Keratinocyte (primary cell): ENCODE data around the gene DYNC1I1. TPM values are rescaled to one million over a fixed set of nuclear protein-coding genes. Genes with fewer than 3 reads are reported as not detected.

Experiments used
- DNase-seq: peaks from one replicate; pipeline ENCODE4 v3.0.0-alpha.2; 2011; ENCODE audit warnings: low read depth, missing footprints, low spot score
- FAIRE-seq: peaks from 2 replicates; lab custom pipeline; 2011; peaks lifted over from hg19 to GRCh38; lab: Jason Lieb, UNC
- H2AFZ ChIP-seq: 2 replicates; pipeline ENCODE4 v1.6.0; 2012; ENCODE audit warnings: low read length, control low read depth, inconsistent platforms; ENCODE audit not compliant: control insufficient read depth
- H3K27ac ChIP-seq: 2 replicates; pipeline ENCODE4 v1.5.1; 2011; ENCODE audit warnings: low read length; ENCODE audit not compliant: control insufficient read depth, insufficient read depth
- H3K27me3 ChIP-seq: 3 replicates; pipeline ENCODE4 v1.6.0; 2011; ENCODE audit warnings: low read length; ENCODE audit not compliant: control insufficient read depth, insufficient read depth; ENCODE audit errors: extremely low read depth
- H3K36me3 ChIP-seq, 2 experiments: 2 replicates in 1 of 2; 3 replicates in 1 of 2; pipeline ENCODE4 v1.5.1; 2011; ENCODE audit warnings: low read length in 2 of 2, mild to moderate bottlenecking in 1 of 2; ENCODE audit not compliant: control insufficient read depth in 2 of 2, insufficient read depth in 2 of 2; ENCODE audit errors: extremely low read depth in 1 of 2
- H3K4me1 ChIP-seq: 3 replicates; pipeline ENCODE4 v1.5.1; 2011; ENCODE audit warnings: low read length; ENCODE audit not compliant: control insufficient read depth, insufficient read depth; ENCODE audit errors: extremely low read depth
- H3K4me2 ChIP-seq: 3 replicates; pipeline ENCODE4 v1.6.0; 2011; ENCODE audit warnings: low read depth, low read length; ENCODE audit not compliant: control insufficient read depth, insufficient read depth; ENCODE audit errors: extremely low read depth
- H3K4me3 ChIP-seq, 3 experiments: fragments of 200-600 bp in 1 of 3; sonication (generic) in 1 of 3; 2 replicates in 2 of 3; 3 replicates in 1 of 3; pipeline ENCODE4 v1.5.1; 2011 to 2016; ENCODE audit warnings: low read length in 3 of 3, mild to moderate bottlenecking in 3 of 3, control low read depth in 2 of 3, inconsistent platforms in 1 of 3, low read depth in 1 of 3, mixed read lengths in 1 of 3, mixed run types in 1 of 3, moderate library complexity in 1 of 3; ENCODE audit not compliant: control insufficient read depth in 2 of 3, insufficient read depth in 2 of 3; ENCODE audit errors: extremely low read depth in 1 of 3
- H3K79me2 ChIP-seq: 2 replicates; pipeline ENCODE4 v1.6.0; 2012; ENCODE audit warnings: low read length; ENCODE audit not compliant: control insufficient read depth, insufficient read depth
- H3K9ac ChIP-seq: 3 replicates; pipeline ENCODE4 v1.6.0; 2011; ENCODE audit warnings: low read length; ENCODE audit not compliant: control insufficient read depth, insufficient read depth; ENCODE audit errors: extremely low read depth
- H3K9me1 ChIP-seq: 3 replicates; pipeline ENCODE4 v1.6.0; 2011; ENCODE audit warnings: low read length; ENCODE audit not compliant: control insufficient read depth, insufficient read depth; ENCODE audit errors: extremely low read depth
- H3K9me3 ChIP-seq: 2 replicates; pipeline ENCODE4 v1.5.1; 2012; ENCODE audit warnings: low read depth, low read length; ENCODE audit not compliant: control insufficient read depth
- H4K20me1 ChIP-seq: 3 replicates; pipeline ENCODE4 v1.6.0; 2011; ENCODE audit warnings: low read length; ENCODE audit not compliant: control insufficient read depth, insufficient read depth; ENCODE audit errors: extremely low read depth
- CTCF ChIP-seq, 3 experiments: IDR thresholded peaks in 1 of 3; conservative IDR thresholded peaks in 1 of 3; optimal IDR thresholded peaks in 1 of 3; 2 replicates in 2 of 3; 3 replicates in 1 of 3; pipeline versions ENCODE3 to v1.5.1; 2011; ENCODE audit warnings: low read length in 3 of 3, mild to moderate bottlenecking in 3 of 3, moderate library complexity in 2 of 3, control low read depth in 1 of 3, inconsistent platforms in 1 of 3; ENCODE audit not compliant: insufficient read depth in 2 of 3; ENCODE audit errors: extremely low read depth in 1 of 3
- EZH2 ChIP-seq: IDR thresholded peaks from one replicate; pipeline ENCODE4 v1.6.1; 2012; ENCODE audit warnings: inconsistent platforms, mild to moderate bottlenecking, low read length, moderate library complexity
- dilution Hi-C: fragments of 300-500 bp; cut with MboI; formaldehyde crosslinking; loops from one replicate; pipeline ENCODE4 v1.7.0; 2020; ENCODE audit warnings: low sequenced_read_pairs; ENCODE audit not compliant: extremely low pct_ligation_motif_present
- polyA plus RNA-seq, 5 experiments: library from polyadenylated mRNA; depleted of rRNA in 3 of 5; stranded (reverse) in 3 of 5; stranded (forward) in 1 of 5; unstranded in 1 of 5; fragments of >200 nt; gene quantifications; 1 replicate in 1 of 5; 2 replicates in 3 of 5; 3 replicates in 1 of 5; pipeline versions ENCODE4 v1.2.1 to v1.2.3, GENCODE V29; 2011 to 2012; ENCODE audit warnings: missing spikeins in 2 of 5, low read depth in 1 of 5, low replicate concordance in 1 of 5

The DYNC1I1 gene
- polyA plus RNA-seq, 1 donor (not counting 4 experiments of a cell fraction or from before 2014, with no cell fraction given) = 0.10 TPM

GRCh38 chr7:95952851-95953250 is 180.5 kb downstream of the DYNC1I1 start:
- no peaks in the 10 kb centered on the region for H3K27me3 ChIP-seq
- no peak overlapping the region for H3K4me2 ChIP-seq
- FAIRE-seq (no peak), DNase-seq (no peak)
- no peaks in the 10 kb centered on the region for H3K9me1 ChIP-seq
- no peaks in the 10 kb centered on the region for H3K4me1 ChIP-seq
- H3K79me2 ChIP-seq = no peaks in the 10 kb centered on the region
- H2AFZ ChIP-seq = no peak overlapping the region
- H3K9me3 ChIP-seq = no peaks in the 10 kb centered on the region
- H3K27ac ChIP-seq = no peak overlapping the region
- dilution Hi-C loops = no loop called here
- H3K9ac ChIP-seq = no peak overlapping the region
- no peaks in the 10 kb centered on the region for H4K20me1 ChIP-seq
- no peaks in the 10 kb centered on the region for H3K36me3 ChIP-seq
- no peak overlapping the region for H3K4me3 ChIP-seq
- TF ChIP-seq EZH2 (no peak), CTCF (optimal IDR thresholded peaks at IDR 0.05 in 1 of 3, IDR thresholded peaks at IDR 0.05 in 1 of 3, conservative IDR thresholded peaks at IDR 0.05 in 1 of 3; ENCODE audit: extremely low read depth in 1 of 3, insufficient read depth in 2 of 3, low read length in 3 of 3) (no peak)

GRCh38 chr7:95955748-95956147 is 183.4 kb downstream of the DYNC1I1 start:
- Histone ChIP-seq H3K79me2 (no peaks in the 10 kb centered on the region), H3K36me3 (no peaks in the 10 kb centered on the region), H4K20me1 (no peaks in the 10 kb centered on the region), H3K9me1 (no peaks in the 10 kb centered on the region), H2AFZ (no peak overlapping the region), H3K4me1 (no peaks in the 10 kb centered on the region), H3K4me2 (no peak overlapping the region), H3K27ac (no peak overlapping the region), H3K4me3 (no peak overlapping the region), H3K9me3 (no peaks in the 10 kb centered on the region), H3K27me3 (no peaks in the 10 kb centered on the region), H3K9ac (no peak overlapping the region)
- DNase-seq (no peak), FAIRE-seq (no peak)
- TF ChIP-seq EZH2 = no peak
- TF ChIP-seq CTCF (optimal IDR thresholded peaks at IDR 0.05 in 1 of 3, IDR thresholded peaks at IDR 0.05 in 1 of 3, conservative IDR thresholded peaks at IDR 0.05 in 1 of 3; ENCODE audit: extremely low read depth in 1 of 3, insufficient read depth in 2 of 3, low read length in 3 of 3) = no peak
- dilution Hi-C loops = no loop called here
